ENCODE results near the gene SLC48A1.

The SLC48A1 gene

DNA sequence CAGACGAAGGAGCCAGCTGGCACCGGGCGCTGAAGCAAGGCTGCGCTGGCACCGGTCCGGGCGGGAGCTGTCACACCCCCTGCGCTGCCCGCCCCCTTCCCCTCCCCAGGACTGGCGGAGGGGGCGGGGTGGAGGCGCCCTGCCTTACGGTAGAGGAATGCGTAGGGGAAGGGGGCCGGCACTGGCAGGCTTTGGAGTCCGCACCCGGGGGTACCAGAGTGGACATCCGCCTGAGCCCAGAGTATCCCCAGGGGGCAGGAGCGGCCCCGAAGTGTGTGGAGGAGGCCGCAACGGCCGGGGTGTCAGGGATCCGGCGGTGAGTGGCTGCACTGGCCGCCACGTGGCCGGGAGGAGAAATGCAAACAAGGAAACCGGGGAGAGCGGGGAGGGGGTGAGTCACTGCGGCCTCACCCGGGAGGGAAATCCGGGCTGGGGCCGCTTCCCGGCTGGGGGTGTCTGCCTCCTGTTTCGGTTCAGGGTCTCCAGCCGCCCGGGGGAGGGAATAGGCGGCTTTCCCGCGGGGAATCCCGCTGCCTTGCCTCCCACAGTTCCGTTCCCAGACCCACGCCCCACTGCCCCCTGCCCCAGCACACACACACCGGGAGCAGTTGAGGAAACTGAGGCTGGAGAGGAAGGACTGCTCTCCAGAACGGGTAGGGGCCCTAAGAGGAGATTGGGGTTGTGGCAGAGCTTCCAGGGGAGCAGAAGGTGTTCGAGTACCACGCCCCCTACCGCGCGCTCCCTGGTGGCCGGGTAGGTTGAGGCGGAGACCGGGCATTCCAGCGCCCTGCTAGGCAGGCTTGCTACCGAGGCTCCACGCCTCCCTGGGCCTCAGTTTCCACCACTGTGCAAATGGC, 14.0 kb upstream of the SLC48A1 start, which contains the start of gene RAPGEF3:
Gene RAPGEF3 (minus strand): TSS at position 47 of the 857 bp plus-strand sequence. CDS start 324 bp downstream, outside the sequence.
- peak; percentile 90 for DNase-seq

DNA sequence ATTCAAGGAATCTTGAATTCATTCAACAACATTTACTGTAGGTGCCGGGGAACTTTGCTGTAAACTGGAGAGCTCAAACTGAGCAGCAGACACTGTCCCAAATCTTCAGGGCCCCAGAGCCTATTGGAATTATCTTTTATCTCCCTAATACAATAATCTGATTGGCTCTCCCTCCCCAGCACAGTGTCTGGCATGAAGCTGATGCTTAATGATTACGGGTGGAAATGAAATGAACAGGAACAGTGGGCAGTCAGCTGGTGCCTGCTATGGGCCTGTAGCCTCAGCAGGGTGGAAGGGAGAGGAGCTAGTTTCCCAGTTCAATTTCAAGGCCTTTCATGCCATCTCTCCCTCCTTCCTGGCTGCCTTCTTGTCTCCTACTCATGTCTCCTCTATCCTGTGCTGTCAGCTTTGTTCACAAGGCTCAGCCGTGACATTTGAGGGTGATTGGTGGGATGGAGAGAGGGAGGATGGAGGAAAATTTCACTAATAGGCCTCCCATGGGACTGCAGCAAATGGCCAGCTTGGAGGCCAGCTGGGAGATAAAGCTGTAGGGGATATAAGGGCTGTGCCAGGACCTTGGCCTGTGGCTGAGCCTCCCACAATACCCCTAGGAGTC, 10.1 kb upstream of the SLC48A1 start:
- DNase-seq = no peak

DNA sequence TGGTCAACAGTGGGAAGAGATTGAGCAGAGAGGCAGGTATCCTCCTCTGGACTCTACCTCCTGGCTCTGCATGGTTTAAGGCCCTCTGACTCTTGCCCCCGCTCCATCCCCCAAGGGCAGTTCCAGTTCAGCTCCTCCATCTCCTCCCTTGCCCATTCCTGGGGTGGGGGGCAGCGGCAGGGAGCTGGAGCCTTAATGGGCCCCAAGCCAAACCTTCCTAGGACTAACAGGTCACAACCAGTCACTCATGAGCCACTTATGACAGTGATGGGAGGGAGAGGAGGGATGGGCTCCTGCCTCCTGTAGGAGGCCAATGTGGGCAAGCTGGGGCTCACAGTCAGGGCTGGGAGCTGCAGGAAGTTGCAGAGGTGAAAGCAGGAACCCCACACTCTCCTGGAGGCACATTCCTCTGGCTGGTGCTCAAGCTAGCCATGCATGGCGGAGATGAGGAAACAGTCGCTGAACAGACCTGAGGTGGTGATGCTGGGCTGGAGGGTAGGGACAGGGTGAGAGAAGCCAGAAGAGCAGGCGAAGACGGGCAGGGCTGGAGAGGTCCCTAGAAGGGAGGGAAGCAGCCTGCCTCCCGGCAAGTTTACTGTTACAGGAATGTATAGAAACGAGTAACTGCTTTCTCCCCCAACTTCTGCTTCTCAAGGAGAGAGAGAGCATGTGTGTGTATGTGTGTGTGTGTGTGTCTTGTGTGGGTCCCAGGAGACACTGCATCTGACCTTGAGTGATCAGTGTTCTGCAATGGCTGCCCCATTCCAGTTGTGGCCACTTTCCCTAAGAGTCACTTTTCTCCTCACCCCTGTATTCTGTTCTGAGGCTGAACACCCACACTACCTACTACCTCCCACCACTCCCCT, 9.3 kb upstream of the SLC48A1 start:
- no peak for DNase-seq

DNA sequence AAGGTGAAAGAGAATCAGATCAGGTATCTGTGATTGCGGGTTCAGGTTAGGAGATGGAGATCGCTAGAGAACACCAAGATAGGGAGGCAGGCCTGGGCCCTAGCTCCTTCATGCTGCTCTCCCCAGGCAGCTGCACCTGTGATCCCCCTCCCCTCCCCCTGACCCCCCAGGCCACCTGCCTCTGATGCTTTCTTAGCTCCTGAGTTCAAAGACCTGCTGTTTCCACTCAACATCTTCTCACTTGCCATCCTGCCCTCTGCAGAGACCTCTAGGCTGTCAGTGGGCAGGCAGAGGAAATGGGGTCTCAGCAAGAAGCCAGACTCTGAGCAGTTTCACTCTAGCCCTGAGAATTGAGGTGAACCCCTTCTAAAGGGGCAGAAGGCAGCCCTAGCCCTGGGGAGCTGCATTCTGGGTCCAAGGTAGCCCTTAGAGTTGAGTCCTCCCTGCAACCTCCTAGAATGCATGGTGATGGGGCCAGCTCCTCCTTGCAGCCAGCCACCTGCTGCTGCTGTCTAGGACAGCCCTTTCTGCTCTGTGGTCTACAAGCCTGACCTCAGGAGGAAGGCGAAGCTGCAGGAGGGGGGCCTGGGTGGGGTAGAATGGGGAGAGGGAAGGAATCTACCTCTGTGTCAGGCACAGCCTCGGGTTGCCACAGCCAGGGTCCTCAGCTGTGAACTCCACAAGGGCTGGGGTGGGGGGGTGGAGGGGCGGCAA, 6.4 kb upstream of the SLC48A1 start:
- DNase-seq = no peak

DNA sequence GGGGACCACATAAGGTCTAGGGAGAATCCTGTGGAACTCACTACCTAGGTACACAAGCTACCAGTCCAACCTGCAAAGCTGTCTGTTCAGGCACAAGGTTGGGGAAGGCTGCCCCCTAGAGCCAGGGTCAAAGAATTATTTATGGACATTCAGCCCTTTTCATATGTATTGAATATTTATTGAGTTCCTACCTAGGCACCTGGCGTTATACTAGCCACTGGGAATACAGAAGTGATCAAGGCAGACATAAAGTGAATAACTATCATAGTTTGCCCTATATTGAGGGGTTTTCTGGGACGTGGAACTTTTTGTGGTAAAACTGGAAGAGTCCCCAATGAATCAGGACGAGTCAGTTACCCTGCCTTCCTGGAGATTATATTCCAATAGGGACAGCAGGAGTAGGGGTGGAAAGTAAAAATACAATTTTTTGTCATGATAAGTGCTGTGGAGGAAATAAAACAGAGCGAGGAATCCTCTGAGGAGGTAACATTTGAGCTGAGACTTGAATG, 5.8 kb upstream of the SLC48A1 start:
- DNase-seq = no peak

DNA sequence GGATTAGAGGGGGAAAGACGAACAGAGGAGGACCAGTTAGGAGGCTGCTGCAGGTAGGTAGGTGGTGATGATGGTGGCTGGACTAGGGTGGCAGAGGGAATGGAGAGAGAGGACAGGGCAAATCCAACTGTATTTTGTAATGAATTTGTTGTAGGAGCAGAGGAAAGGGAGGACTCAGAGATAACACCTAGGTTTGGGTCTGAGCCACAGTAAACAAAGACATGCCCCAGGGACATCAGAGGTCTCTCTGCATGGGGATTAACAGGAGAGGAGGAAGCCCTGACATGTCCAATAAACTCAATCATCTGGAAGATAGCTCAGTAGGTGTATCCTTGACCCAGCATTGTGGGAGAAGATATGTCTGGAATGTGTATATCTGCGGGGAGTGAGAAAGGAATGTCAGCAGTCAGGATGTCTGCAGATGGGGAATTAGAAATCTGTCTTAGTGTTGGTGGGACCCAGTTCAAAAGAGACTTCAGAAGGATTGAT, 4.7 kb upstream of the SLC48A1 start:
- DNase-seq = no peak

DNA sequence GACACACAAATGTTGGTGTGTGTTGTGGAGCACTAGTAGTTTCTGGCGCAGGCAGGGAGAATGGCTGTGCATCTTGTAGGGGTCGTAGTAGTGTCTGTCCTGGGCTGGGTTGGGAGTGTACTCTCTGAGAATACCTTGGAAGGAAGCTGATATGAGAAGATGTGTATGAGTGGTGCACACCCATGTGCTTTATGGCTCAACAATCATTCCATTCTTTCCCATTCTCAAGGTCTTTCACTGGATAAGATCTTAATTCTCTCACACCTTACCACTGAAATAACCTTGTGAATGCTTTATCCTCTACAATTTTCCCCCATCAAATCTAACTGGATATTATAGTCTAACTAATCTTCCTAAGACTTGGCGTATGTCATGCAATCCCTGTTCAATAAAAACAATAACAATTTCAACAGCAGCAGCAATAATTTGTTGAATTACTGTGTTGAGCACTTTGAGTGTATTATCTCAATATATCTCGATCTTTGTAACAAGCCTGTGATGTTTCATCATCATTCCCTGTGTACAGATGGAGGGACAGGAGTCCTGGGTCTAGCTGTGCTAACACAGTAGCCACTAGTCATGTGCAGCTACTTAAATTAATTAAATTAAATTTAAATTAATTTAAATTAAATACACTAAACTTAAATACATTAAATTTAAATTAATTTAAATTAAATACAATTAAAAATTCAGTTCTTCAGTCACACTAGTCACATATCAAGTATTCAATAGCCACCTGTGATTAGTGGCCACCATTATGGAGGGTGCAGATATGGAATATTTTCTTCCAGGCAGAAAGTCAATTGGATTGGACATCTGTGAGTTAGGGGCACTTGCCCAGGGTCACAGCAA, 3.6 kb upstream of the SLC48A1 start:
- no peak for DNase-seq

DNA sequence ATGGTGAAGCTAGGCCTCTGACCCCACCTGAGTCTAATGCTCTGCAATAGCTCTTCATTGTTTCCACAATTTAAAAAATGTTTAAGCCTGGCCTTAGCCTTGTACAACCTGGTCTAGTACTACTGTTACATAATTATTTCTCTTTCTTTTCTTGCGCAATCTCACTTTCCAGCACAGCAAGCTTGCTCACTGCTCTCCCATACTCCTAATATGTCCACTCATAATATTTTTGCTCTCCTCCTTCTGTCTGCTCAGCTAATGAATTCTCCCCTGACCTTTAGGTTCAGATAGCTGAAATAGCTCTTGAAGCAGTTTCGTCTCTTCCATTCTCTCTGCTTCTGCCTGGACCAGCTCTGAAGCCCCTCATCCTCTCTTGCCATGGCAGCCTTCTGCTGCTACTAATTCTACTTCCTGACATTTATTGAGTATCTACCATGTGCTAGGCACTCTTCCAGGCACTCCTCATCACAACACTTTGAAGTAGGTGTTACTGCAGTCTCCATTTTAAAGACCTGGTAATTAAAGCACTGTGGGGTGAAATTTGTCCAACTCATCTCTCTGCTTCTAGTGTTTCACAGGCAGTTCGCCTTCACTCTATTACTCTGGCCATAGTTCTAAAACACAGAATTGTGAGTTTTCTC, 2.8 kb upstream of the SLC48A1 start:
- no peak for DNase-seq

DNA sequence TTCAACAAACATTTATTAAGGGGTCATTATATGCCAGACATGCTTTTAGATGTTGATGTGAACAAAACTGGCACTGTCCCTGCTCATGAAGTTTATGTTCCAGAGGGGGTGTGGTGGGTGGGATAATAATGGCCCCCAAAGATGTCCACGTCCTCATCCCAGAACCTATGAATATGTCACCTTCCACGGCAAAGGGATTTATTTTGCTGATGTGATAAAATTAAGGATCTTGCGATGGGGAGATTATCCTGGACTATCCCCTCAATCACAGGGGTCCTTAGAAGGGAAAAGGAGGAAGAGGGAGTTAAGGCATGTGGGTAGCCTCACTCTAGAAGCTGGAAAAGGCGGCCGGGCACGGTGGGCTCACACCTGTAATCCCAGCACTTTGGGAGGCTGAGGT, 1.7 kb upstream of the SLC48A1 start:
- no peak for DNase-seq

DNA sequence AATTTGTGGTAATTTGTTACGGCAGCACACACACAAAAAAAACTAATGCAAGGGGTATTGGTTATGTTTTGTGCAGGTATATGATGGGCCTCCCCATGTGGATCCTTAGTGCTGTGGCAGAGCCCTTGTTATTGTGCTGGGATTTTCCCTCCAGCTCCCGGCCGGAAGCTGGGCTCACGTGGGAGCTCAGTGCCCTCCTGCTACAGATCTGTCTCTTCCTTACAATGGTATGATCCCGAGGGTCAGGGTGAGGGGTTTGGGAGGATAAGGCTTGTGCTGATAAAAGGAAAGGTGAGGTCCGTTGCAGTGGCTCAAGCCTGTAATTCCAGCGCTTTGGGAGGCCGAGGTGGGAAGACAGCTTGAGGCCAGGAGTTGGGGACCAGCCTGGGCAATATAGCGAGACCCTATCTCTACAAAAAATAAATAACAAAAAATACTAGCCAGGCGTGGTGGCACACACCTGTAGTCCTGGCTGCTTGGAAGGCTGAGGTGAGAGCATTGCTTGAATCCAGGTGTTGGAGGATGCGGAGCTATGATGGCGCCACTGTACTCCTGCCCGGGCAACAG, 861 bp upstream of the SLC48A1 start:
- DNase-seq = no peak

DNA sequence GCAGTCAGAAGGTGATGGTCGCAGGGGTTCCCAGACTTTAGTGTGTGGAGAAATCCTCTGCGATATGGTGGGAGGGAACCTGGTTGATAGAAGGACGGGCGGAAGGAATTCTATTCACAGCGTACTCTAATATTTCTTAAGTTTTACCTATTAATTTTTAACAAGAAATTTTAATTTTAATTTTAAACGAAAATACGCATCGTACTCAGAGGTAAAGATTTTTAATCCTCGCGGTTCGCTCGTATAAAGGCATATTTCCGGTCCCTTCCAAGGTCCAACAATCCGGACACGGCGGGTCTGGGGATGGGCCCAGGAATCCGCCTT, 338 bp upstream of the SLC48A1 start:
- no peak for DNase-seq

DNA sequence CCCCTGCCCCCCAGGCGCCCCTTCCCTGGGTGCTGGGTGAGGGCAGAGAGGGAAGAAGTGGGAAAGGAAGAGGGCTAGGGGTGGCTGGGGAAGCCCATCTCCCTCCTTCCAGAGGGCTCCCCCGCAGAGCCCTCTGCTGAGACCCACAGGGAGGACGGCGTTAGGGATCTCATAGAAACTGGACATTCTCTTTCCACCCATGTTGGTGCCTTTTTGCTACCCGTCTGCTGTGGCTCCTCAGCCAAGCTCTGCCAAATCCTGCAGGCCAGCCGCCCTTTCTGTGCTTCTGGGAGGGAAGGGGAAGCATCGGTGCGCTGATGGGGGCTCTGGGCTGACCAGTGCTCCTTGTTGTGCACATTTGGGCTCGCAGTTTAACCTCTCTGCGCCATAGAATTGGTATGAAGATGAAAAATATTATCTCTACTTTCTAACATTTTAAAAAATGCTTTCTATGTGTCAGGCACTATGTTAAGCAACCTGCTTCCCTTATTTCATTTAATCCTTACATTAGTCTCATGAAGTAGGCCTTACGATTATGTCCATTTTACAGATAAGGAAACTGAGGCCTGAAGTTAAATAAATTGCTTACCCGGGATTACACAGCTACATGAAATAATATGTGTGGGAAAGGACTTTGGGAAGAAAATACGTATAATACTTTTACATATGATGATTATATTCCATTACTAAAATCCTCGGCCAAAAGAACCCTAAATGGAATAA, 981 bp downstream of the SLC48A1 start:
- no peak for DNase-seq

DNA sequence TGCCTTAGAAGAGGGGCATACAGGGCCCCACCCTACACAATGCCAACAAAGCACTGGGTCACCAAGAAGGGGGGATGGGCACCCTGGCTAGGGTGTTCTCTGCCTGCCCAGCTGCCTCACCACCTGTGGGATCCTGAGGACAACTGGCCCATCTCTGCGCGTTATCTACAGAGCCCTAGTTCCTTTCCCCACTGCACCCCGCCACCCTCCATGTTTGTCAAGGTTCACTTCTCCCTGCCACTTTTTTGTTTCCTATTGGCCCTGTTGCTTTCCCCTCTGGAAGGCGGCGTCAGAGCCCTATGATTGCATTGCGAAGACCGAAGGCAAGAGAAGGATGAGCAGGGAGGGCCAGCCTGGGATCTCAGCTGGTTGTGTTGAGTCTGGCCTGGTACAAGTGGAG, 1.6 kb downstream of the SLC48A1 start:
- no peak for DNase-seq

DNA sequence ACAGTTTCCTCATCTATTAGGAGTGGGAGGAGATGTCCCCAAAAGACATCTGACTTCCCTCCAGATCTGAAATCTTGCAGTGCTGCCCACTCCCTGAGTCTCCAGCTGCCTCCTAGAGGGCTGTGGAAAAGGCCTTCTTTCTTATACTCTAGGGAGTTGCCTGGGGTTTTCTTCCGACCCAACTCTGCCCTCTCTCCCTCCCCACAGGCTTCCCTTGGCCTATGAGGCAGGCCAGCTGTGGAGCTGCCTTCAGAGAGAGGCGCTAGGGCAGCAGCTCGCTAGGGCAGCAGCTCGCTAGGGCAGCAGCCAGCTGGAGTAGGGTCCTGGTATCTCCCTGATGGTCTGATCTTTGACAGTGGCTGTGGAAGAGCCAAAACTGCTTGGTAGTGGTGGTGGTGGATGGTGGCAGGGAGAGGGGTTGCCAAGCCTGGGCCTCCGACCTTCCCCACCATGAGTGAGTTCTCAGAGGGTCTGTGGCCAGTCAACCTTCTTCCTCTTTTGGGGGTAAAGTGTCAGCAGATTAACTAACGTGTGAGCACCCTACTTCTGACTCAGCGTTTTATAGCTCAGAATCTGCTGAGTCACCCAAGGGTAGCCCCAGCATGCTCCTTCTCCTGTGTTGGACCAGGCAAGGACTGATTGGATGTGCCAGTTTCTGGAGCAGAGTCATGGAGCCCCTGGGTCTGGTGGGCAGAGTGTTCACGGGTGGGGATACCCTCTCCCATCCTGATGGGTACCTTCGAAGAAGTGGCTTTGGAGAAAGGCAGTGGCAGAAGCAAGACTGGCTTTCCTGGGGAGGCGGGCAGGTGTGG, 2.3 kb downstream of the SLC48A1 start:
- DNase-seq = no peak

DNA sequence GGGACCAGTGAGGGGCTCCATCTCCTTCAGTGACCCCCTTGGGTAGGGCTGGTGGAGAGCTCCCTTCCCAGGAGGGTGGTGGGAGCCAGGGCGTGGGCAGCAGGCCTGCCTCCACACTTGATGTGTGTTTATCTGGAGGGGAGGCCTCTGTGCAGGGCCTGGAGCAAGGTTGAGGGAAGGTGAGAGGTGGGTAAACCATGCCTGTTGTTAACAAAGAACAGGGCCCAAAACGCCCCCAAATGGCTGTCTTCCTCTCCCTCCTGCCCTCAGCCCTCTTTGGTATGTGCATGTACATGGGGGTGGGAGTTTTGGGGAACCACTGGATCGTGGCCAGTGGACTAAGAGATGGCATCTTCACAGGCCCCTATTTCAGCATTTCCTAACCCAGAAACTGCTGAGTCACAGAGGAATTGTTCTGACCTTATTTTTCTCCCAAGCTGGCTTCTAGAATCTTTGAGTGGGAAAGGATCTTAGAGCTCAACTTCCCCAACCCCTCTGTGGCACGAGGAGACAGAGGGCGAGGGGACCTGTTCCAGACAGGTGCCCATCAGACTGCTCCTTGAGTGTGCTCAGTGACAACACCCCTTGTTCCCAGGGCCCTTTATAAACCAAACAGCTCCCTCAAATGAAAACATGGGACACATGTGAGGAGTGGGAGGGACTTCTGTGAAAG, 3.6 kb downstream of the SLC48A1 start:
- DNase-seq = no peak

DNA sequence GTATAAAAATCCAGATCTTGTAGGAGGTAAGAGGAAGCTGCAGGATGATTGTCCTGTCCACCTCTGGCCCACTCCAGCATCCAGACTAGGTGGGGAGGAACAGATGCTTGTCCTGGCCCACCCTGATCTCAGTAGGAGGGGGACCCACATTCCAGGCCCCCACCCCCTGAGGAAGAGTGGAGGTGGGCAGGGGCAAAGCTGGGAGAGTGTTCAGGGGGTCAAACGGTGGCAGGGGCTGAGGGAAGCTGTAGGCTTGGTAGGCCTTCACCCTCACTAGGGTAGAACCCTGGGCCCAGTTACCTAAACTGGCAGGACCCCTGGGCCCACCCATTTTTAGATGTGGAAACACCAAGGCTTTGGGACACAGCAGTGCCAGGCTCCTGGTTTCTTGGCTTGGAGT, 4.1 kb downstream of the SLC48A1 start:
- DNase-seq = no peak

DNA sequence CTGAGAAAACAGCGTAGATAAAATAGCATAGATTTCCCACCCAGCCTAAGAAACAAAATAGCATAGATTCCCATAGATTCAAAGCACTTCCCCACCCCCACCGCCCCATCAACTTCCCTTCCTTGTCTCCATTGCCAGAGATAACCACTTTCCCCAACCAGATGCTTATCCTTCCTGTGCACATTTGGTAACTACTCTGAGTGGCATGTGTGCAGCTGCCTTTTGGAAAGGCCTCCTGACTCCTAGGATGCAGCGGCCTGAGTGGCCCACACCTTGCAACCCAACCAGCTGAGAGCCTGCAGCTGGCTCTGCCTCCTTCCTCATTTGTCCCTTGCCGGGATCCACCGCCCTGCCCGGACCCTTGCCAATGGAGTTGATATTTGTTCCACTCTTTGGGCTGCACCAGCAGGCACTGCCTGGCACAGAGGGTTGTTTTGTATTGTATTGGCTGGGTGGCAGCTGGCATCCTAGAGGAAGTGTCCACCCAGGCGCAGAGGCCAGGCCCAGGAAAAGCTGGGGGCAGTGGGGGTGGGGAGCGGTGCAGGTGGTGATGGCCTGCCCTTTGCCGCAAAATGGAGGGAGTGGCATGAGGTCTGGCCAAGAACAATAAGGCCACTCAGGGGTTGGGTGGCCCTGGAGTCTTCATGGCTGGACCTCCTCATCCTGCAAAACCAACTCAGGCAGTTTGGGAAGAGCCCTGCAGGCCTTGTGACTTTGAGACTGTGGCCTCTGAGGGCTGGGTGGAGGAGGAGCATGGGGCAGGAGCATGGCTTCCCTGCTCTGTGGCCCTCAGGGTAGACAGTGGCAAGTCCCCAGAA, 4.9 kb downstream of the SLC48A1 start:
- no peak for DNase-seq

DNA sequence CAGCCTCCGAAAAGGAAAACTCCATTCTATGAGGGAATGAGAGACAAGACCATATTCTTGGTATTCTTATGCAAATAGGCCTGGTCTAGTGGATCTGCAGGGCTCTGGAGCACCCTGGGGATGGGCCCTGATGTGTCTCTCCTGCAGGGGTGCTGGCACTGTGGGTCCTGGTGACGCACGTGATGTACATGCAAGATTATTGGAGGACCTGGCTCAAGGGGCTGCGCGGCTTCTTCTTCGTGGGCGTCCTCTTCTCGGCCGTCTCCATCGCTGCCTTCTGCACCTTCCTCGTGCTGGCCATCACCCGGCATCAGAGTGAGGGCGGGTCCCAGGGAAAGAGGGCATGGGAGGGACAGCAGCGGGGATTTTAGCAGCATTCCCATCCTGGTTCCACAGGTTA, 5.8 kb downstream of the SLC48A1 start:
- no peak for DNase-seq
